SJSA1 (cell line): ENCODE measurements around the gene C1QTNF9B. TPM values are rescaled to one million over a fixed set of nuclear protein-coding genes. Genes with fewer than 3 reads are reported as not detected.
"Not testable (repeated sequence)": the region's sequence is repeated elsewhere in the genome, so short reads cannot be mapped to it uniquely, and the experiment has no call there.

Experiments
- DNase-seq, 2 experiments: peaks; one replicate each; pipeline ENCODE4 v3.0.0-alpha.2; 2015 to 2020; ENCODE audit warnings: low spot score in 2 of 2, low read depth in 1 of 2
- H3K27ac ChIP-seq: fragments of 250-450 bp; sonication (Bioruptor Pico); 2 replicates; pipeline ENCODE4 v1.5.1; 2020; ENCODE audit warnings: mild to moderate bottlenecking, moderate library complexity
- H3K27me3 ChIP-seq: fragments of 250-450 bp; sonication (Bioruptor Pico); replicated peaks from 2 replicates; pipeline ENCODE4 v1.5.1; 2020; ENCODE audit warnings: mild to moderate bottlenecking, moderate library complexity
- H3K36me3 ChIP-seq: fragments of 250-450 bp; sonication (Bioruptor Pico); 2 replicates; pipeline ENCODE4 v1.5.1; 2020; ENCODE audit warnings: mild to moderate bottlenecking
- H3K4me1 ChIP-seq: fragments of 250-450 bp; sonication (Bioruptor Pico); replicated peaks from 2 replicates; pipeline ENCODE4 v1.6.1; 2021; ENCODE audit warnings: mild to moderate bottlenecking
- H3K4me3 ChIP-seq: fragments of 250-450 bp; sonication (Bioruptor Pico); 2 replicates; pipeline ENCODE4 v1.5.1; 2020; ENCODE audit warnings: mild to moderate bottlenecking
- H3K9me3 ChIP-seq: fragments of 250-450 bp; sonication (Bioruptor Pico); replicated peaks from 2 replicates; pipeline ENCODE4 v1.5.1; 2020; ENCODE audit warnings: mild to moderate bottlenecking
- total RNA-seq: library from RNA; depleted of rRNA; stranded (reverse); fragments of >200 nt; shearing (Covaris generic); gene quantifications from 2 replicates; pipeline ENCODE4 v1.2.3, GENCODE V29; 2014; rRNA removed

The C1QTNF9B gene
- total RNA-seq = 0.08 TPM in 1 of 2 replicates, not detected in the other

DNA sequence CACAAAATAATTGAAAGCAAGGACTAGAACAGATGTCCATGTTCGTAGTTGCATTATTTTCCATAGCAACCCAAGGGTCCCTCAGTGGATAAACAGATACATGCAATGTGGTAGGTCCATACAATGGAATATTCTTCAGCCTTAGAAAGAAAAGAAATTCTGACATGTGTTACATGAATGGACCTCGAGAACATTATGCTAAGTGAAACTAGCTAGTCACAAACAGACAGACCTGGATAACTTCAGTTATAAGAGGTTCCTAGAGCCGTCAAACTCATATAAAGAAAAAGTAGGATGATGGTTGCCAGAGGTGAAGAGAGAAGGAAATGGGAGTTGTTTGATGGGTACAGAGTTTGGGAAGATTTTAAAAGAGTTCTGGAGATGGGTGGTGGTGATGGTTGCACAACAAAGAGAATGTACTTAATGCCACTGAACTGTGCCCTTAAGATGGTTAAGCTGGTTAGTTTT lies at the start of gene C1QTNF9B:
Gene C1QTNF9B, minus strand, starts transcription at position 51 of the 468 bp plus-strand sequence.
- H3K9me3 ChIP-seq, DNase-seq, H3K27ac ChIP-seq, H3K4me3 ChIP-seq, H3K36me3 ChIP-seq, H3K27me3 ChIP-seq, H3K4me1 ChIP-seq: not testable (repeated sequence)

DNA sequence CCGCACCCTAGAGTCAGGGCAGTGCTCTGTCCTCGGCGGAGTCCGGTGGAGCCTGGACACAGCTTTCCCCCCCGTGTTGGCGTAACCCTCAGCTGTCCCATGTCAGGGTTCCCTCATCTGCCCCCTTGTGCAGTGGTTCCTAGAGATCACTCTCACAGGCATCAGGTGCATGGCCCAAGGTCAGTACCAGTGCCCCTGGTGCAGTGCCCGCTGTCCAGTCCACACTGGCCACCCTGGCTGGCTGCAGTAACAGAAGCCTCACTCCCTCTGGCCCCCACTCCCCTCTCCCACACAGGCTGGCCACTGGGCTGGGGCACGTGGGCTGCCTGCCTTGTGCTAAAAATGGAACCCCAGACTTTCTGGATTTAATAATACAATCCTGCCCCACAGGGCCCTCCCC lies 49.6 kb upstream of the C1QTNF9B start:
- no peaks in the 10 kb centered on the region for H3K9me3 ChIP-seq
- no peak overlapping the region for H3K27ac ChIP-seq
- H3K4me3 ChIP-seq = no peak overlapping the region
- no peaks in the 10 kb centered on the region for H3K36me3 ChIP-seq
- DNase-seq = no peak
- H3K4me1 ChIP-seq = no peaks in the 10 kb centered on the region
- no peaks in the 10 kb centered on the region for H3K27me3 ChIP-seq

DNA sequence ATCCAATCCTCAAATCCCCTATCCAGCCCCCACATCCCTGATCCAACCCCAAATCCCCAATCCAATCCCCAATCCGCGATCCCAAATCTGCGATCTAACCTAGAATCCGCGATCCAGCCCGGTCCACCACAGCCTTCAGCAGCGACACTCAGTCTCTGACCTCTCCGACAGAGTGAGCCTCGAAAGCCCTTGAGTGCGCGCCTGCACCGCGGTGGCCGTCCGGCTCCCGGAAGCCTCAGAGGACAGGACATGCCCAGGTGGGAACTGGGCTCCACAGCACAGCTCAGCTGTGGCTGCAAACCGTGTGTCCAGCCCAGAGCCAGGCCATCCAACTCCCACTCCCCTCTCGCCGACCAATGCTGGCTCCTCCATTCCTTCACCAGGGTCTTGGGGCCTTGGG lies 48.8 kb upstream of the C1QTNF9B start:
- Histone ChIP-seq H3K4me1 (no peaks in the 10 kb centered on the region), H3K27ac (no peak overlapping the region), H3K36me3 (no peaks in the 10 kb centered on the region), H3K27me3 (no peaks in the 10 kb centered on the region), H3K4me3 (no peak overlapping the region), H3K9me3 (no peaks in the 10 kb centered on the region)
- DNase-seq = no peak

DNA sequence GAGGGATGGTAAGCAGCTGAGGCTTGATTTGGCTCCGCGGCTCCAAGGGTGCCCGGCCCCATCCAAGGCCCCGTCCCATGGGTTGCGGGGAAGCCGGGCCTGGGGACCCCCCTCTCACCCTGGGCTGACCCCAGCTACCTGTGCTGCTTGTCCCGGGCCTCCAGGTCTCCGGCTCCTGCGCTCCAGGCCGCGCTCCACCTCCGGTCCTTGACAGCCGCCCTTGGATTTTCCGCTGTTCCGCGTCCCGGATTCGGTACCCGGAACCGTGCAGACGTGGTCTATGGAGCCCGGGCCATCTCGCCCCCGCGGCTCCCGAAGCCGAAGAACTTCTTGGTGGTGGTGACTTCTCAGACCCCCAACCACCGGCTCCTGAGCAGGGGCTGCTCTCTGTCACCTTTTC lies 48.3 kb upstream of the C1QTNF9B start:
- H3K27me3 ChIP-seq = no peaks in the 10 kb centered on the region
- no peak overlapping the region for H3K27ac ChIP-seq
- H3K4me3 ChIP-seq = no peak overlapping the region
- no peaks in the 10 kb centered on the region for H3K36me3 ChIP-seq
- no peak for DNase-seq
- no peaks in the 10 kb centered on the region for H3K4me1 ChIP-seq
- no peaks in the 10 kb centered on the region for H3K9me3 ChIP-seq

DNA sequence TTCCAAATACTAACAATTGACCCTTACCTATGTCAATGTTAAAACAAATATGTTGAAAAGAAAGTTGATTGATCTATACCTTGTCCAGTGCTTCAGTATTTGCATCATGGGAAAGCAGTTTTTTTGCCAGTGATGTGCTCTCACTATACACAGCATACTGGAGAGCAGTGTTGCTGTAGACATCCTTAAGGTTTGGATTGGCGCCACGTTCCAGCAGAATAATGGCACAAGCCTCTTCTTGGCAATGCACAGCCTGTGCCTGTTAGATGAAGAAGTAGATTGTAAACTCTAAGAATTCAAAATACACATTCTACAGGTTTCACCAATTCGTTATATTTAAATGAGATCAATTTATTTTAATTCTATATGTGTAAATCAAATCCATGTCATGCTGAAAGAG lies 43.9 kb upstream of the C1QTNF9B start:
- Histone ChIP-seq H3K27me3 (no peaks in the 10 kb centered on the region), H3K4me3 (no peak overlapping the region), H3K27ac (no peak overlapping the region), H3K4me1 (no peaks in the 10 kb centered on the region), H3K36me3 (no peaks in the 10 kb centered on the region), H3K9me3 (no peaks in the 10 kb centered on the region)
- DNase-seq = no peak

DNA sequence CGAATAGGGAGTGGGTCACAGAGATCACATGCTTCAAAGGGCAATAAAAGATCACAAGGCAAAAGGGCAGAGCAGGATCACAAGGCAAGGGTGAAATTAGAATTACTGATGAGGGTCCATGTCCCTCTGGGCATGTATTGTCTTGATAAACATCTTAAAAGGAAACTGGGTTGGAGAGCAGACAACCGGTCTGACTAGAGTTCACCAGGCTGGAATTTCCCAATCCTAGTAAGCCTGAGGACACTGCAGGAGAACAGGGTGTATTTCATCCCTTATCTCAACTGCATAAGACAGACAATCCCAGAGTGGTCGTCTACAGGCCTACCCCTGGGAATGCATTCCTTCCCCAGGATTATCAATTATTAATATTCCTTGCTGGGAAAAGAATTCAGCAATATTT lies 42.4 kb upstream of the C1QTNF9B start:
- H3K36me3 ChIP-seq = not testable (repeated sequence)

DNA sequence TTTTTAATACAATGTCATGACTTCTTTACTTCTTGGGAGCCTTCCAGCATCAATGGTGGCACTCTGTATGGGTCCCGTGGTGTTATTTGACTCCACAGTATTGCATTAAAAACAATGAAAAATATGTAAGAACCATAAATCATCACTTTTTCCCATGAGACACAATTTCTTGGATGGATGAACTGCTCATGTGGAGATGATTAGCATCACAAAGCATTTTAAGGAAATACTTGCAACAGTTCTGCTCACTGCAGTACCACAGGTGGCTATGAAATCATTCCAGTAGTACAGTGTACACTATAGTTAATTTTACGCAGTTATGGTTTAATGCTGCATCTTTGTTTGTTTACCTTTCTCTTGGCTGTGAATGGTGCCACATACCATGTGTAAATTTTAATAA lies 37.2 kb upstream of the C1QTNF9B start:
- Histone ChIP-seq H3K4me1 (peaks cover 7% of the 10 kb centered on the region; the same call in 1 of the 2 replicates), H3K27me3 (no peaks in the 10 kb centered on the region), H3K9me3 (no peaks in the 10 kb centered on the region), H3K27ac (no peak overlapping the region), H3K4me3 (no peak overlapping the region), H3K36me3 (no peaks in the 10 kb centered on the region)
- no peak for DNase-seq

More for the DNA sequence above, 42.4 kb upstream of the C1QTNF9B start:
- not testable (repeated sequence) for H3K4me3 ChIP-seq, H3K27ac ChIP-seq, H3K4me1 ChIP-seq, H3K9me3 ChIP-seq, DNase-seq, H3K27me3 ChIP-seq

DNA sequence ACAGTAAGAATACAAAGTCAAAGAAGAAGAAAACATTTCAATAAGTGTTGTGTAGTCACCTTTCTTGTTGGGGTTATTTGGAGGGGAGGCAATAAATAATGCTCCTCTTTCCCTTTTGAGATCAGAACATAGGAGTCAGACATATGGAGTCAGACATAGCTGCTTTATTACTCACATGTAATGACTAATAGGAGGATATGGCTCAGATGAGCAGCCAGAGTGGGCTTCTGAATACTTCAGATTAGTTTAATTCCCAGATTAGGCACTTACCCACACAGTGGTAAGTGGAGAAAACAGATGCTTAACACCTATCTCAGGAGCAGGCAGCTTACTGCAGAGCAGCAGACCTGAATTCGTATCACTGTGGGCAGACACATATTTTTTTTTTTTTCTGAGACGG lies 31.7 kb upstream of the C1QTNF9B start:
- H3K27ac ChIP-seq = no peak overlapping the region
- DNase-seq = peak in 1 of 2 experiments; percentile 45
- no peaks in the 10 kb centered on the region for H3K27me3 ChIP-seq
- H3K4me3 ChIP-seq = no peak overlapping the region
- H3K4me1 ChIP-seq = peaks cover 7% of the 10 kb centered on the region; the same call in 1 of the 2 replicates
- no peaks in the 10 kb centered on the region for H3K9me3 ChIP-seq
- no peaks in the 10 kb centered on the region for H3K36me3 ChIP-seq

DNA sequence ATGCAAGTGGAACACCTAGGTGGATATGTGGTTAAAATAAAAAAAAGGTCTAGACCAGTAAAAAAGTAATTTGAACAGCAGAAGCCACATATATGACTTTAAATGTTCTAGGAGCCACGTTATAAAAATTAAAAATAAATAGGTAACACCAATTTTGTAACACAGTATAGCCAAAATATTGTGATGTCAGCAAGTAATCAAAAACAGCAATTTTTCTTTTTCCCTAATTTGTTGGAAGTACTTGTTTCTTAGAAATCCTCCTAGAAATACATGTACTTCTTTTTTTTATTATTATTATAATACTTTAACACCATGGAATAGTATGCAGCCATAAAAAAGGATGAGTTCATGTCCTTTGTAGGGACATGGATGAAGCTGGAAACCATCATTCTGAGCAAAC lies 25.7 kb upstream of the C1QTNF9B start:
- Histone ChIP-seq H3K27me3 (no peaks in the 10 kb centered on the region), H3K36me3 (no peaks in the 10 kb centered on the region), H3K27ac (no peak overlapping the region)

DNA sequence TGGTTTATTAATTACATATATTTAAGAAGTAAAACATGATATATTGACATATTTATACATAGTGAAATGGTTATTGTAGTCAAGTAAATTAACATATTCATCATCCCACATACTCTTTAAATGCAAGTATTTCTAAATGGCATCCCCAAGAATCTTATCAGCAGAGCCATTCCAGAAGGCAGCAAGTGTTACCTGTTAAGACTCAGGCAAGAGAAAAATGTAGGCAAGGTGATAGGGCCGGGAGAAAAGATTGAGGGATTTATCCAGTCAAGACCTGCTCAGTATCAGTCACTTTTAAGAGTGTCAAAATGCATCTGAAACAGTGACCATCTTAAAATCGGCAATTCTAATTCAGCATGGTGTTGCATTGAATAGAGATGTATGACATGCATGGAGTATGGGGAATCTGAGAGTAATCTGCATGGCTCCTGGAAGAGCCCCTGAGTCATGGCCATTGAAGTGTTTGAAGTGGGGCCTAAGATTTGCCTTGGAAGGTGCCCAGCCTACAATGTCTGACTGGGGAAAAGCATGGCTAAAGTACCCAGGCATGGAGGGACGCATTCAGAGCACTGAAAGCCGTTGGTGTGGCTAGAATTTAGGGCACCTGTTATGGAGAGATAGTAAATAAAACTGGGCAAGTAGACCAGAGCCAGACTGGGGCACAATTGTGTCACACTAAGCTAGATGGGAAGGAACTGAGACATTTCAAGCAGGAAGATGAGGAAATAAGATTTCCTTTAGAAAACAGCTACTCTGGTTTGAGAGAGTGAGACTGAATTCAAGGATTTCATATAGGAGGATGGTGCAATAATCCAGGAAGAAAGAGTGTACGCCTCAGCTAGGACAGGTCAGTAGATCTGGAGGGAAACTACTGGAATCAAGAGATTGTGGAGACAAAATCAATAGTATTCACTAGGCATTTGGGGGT lies 25.0 kb upstream of the C1QTNF9B start:
- no peaks in the 10 kb centered on the region for H3K9me3 ChIP-seq
- H3K27ac ChIP-seq = no peak overlapping the region
- H3K4me3 ChIP-seq = no peak overlapping the region
- no peaks in the 10 kb centered on the region for H3K27me3 ChIP-seq
- DNase-seq = no peak
- H3K4me1 ChIP-seq = 0 out of 2 replicates have a peak, but pooled peaks cover 6% of the 10 kb centered on the region
- H3K36me3 ChIP-seq = no peaks in the 10 kb centered on the region

More for the DNA sequence above, 25.7 kb upstream of the C1QTNF9B start:
- 0 out of 2 replicates have a peak, but pooled peaks cover 5% of the 10 kb centered on the region for H3K4me1 ChIP-seq
- no peak overlapping the region for H3K4me3 ChIP-seq
- no peak for DNase-seq
- no peaks in the 10 kb centered on the region for H3K9me3 ChIP-seq

DNA sequence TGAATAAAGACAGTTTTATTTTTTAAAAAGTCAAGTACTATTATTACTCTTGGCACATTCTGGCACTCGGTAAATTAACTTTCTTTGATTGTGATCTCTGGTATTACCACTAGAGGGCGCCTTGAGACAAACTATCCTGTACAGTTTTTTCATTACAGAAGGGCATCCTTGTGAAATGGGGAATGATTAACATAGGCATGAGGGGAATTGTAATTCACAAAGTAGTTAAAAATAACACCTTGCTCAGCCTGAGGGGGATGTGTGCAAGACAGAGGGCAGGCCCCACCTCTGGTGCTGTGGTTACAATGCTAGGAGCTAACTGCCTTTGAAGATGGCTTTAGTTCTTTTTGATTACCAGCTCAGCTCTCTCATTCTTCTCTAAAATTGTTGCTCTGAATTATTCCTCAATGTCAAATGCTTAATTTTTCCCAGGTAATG lies 24.2 kb upstream of the C1QTNF9B start:
- Histone ChIP-seq H3K27ac (no peak overlapping the region), H3K4me1 (0 out of 2 replicates have a peak, but pooled peaks cover 6% of the 10 kb centered on the region), H3K27me3 (no peaks in the 10 kb centered on the region), H3K9me3 (no peaks in the 10 kb centered on the region), H3K4me3 (no peak overlapping the region), H3K36me3 (no peaks in the 10 kb centered on the region)
- peak in 1 of 2 experiments; percentile 34 for DNase-seq

DNA sequence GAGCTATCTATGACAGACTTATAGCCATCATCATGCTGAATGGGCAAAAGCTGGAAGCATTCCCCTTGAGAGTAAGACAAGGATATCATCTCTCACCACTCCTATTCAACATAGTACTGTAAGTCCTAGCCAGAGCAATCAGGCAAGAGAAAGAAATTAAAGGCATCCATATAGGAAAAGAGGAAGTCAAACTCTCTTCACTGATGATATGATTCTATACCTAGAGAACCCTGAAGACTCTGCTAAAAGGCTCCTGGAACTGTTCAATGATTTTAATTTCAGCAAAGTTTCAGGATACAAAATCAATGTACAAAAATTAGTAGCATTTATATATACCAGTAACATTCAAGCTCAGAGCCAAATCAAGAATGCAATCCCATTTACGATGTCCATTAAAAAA lies 21.7 kb upstream of the C1QTNF9B start:
- no peak overlapping the region for H3K4me3 ChIP-seq
- DNase-seq = no peak
- H3K36me3 ChIP-seq = no peaks in the 10 kb centered on the region
- H3K27me3 ChIP-seq = no peaks in the 10 kb centered on the region
- no peaks in the 10 kb centered on the region for H3K9me3 ChIP-seq
- H3K4me1 ChIP-seq = 0 out of 2 replicates have a peak, but pooled peaks cover 6% of the 10 kb centered on the region
- no peak overlapping the region for H3K27ac ChIP-seq

DNA sequence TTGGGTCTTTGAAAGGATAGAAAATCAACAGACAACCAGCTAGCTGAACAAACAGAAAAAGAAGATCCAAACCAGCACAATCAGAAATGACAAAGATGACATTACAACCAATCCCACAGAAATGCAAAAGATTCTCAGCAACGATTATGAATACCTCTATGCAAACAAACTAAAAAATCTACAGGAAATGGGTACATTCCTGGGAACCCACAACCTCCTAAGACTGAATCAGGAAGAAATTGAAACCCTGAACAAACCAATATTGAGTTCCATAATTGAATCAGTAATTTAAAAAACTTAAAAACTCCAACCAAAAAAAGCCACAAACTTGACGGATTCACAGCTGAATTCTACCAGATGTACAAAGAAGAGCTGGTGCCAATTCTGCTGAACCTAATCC lies 20.9 kb upstream of the C1QTNF9B start:
- H3K4me3 ChIP-seq = no peak overlapping the region
- peak in 1 of 2 experiments; percentile 9 for DNase-seq
- H3K9me3 ChIP-seq = no peaks in the 10 kb centered on the region

DNA sequence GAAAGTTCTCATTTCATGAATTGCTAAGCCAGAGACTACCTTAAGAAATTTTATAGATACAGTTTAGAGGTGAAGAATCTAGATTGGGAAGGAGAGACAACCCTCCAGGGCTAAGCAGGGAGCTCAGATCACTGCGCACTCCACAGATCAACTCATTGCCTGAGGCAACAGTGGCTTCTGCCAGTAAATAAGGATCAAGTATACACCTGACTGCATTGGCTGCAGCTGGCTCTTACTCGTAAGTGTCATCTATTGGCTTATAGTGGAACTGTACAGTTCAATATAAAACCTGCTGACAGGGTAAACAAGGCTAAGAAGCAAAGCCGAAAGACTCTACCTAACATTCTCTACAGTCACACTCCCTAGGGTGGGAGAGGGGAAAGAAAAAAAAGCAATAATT lies 18.0 kb upstream of the C1QTNF9B start:
- Histone ChIP-seq H3K9me3 (no peaks in the 10 kb centered on the region), H3K27ac (no peak overlapping the region), H3K27me3 (0 out of 2 replicates have a peak, but pooled peaks cover 3% of the 10 kb centered on the region), H3K36me3 (no peaks in the 10 kb centered on the region), H3K4me1 (0 out of 2 replicates have a peak, but pooled peaks cover 6% of the 10 kb centered on the region), H3K4me3 (no peak overlapping the region)
- DNase-seq = no peak

More for the DNA sequence above, 20.9 kb upstream of the C1QTNF9B start:
- Histone ChIP-seq H3K27ac (no peak overlapping the region), H3K4me1 (0 out of 2 replicates have a peak, but pooled peaks cover 6% of the 10 kb centered on the region), H3K36me3 (no peaks in the 10 kb centered on the region), H3K27me3 (no peaks in the 10 kb centered on the region)
